B cell (primary cell): Measurements from ENCODE around the gene MPZL1.

Experiments used
- CTCF ChIP-seq: fragments of 200-600 bp; IDR thresholded peaks from one replicate; pipeline ENCODE4 v1.8.0; 2022; ENCODE audit warnings: antibody characterized with exemption, mild to moderate bottlenecking
- EZH2 ChIP-seq: IDR thresholded peaks from 2 replicates; pipeline ENCODE4 v1.6.1; 2012; ENCODE audit warnings: borderline replicate concordance, low read depth, mild to moderate bottlenecking, moderate library complexity, low read length; ENCODE audit not compliant: insufficient read depth, poor library complexity, severe bottlenecking

- no peak for TF ChIP-seq CTCF
- TF ChIP-seq EZH2, result no peak
These were observed 27.1 kb upstream of the MPZL1 start for GRCh38 chr1:167694691-167695090.
